Activated CD4-positive, alpha-beta T cell treated with anti-CD3 and anti-CD28 coated beads for 1 hour (primary cell): ENCODE measurements around the gene PLBD2.

Experiments
- DNase-seq: peaks from one replicate; pipeline ENCODE4 v3.0.0-alpha.2; 2020

The PLBD2 gene

GRCh38 chr12:113422030-113422885 is 63.9 kb downstream of the PLBD2 start, which contains the start of gene SDSL:
Gene SDSL, plus strand, starts transcription at chr12:113422380. Its CDS starts 5,603 bp downstream, at chr12:113427983.
- DNase-seq = no peak

GRCh38 chr12:113422886-113423669 is 64.7 kb downstream of the PLBD2 start:
- DNase-seq = no peak

- DNase-seq = no peak
Measured at GRCh38 chr12:113424456-113424855, 66.1 kb downstream of the PLBD2 start.

DNA sequence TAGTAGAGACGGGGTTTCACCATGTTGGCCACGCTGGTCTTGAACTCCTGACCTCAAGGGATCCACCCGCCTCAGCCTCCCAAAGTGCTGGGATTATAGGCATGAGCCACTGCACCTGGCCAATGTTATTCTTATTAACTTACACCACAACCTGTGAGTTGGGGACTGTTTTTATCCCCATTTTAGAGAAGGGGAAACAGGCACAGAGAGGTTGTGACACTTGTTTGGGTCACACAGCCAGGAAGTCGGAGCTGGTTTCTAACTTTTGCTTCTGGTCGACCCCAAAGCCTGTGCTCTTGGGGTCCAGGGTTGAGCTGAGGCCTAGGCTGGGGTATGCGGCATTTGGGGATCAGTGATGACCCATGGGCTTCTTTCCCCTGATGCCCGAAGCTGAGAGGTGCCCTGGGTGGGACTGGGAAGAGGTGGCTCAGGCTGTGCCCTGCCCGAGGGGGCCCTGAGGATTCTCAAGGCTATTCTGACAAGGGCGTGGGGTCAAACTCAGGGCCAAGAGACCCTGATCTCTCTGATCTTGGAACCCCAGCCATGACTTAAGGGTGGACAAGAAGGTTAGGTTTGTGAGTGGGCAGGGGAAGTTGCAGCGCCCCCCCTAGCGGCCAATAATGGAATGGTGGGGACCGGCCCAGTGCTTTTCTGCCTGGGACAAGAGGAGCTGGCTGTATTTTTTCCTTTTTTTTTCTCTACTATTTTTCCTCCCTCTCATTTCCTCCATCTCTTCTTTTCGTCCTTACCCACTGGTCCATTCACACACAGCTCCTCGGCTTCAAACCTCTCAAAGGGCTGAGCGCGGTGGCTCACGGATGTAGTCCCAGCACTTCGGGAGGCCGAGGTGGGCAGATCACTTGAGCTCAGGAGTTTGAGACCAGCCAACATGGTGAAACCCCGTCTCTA is 66.8 kb downstream of the PLBD2 start:
- DNase-seq = peak; percentile 30

DNA sequence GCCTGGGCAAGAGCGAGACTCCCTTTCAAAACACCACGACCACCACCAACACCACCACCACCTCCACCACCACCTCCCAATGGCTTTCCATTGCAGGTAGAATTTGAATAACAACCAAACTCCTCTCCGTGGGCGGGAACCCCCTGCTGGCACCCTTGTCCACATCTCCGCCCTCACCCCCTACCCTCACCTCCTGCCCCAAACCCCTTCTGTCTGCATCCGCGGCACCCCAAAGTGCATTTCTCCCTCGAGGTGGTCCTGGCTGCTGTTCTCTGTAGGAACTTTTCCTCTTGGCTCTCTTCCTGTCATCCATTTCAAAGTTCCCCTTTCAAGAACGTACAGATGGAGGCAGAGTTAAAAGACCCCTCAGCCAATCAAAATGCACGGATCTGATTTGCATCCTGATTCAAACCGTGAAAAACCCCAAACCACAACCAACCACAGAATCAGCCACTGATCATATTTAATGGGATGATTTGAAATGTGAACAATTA is 67.6 kb downstream of the PLBD2 start:
- no peak for DNase-seq

DNA sequence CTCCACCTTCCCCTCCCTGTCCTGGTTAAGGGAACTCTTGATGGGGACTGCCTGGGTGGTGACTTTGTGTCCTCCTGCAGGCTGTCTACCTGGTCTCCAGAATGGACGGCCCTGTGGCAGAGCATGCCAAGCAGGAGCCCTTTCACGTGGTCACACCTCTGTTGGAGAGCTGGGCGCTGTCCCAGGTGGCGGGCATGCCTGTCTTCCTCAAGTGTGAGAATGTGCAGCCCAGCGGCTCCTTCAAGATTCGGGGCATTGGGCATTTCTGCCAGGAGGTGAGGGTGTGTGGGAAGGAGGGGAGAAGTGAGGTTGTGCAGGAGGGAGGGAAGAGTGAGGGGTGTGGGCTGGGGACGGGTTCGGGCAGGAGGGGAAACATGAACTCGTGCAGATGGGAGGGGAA is 69.5 kb downstream of the PLBD2 start:
- DNase-seq = no peak

- DNase-seq = no peak
Measured at GRCh38 chr12:113428482-113428881, 70.1 kb downstream of the PLBD2 start.

DNA sequence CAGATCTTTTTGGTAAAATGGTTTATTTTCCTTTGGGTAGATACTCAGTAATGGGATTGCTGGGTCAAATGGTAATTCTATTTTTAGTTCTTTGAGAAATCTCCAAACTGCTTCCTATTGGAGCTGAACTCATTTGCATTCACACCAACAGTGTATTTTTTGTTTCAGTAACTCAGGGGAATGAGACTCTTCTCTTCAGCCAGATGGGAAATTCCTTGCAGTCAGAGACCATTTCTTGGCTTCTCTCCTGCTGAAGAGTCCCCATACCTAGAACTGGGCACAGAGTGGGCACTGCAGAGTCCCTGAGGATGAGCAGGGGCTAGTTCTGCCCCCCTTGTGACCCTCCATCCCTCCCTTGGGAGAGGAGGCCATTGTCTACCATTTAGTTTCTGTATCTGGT is 74.6 kb downstream of the PLBD2 start:
- DNase-seq = no peak

- DNase-seq = no peak
Measured at GRCh38 chr12:113435367-113435766, 77.0 kb downstream of the PLBD2 start.

- no peak for DNase-seq
Measured at GRCh38 chr12:113436586-113436985, 78.2 kb downstream of the PLBD2 start.

GRCh38 chr12:113436993-113437728 is 78.8 kb downstream of the PLBD2 start:
- no peak for DNase-seq

GRCh38 chr12:113437729-113438100 is 79.3 kb downstream of the PLBD2 start:
- no peak for DNase-seq

GRCh38 chr12:113438523-113439300 is 80.3 kb downstream of the PLBD2 start:
- no peak for DNase-seq

DNA sequence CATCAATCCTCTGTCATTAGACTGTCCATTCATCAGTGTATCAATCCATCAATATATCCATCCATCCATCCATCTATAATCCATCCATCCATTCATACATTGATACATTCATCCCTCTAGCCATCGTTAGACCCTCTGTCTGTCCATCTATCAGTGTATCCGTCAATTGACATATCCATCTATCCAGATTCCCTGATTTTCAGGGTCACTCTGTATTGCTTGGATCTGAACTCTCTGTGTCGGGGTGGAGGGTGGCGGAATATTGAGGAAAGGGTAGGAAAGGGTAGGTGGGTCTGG is 80.9 kb downstream of the PLBD2 start:
- DNase-seq = no peak

DNA sequence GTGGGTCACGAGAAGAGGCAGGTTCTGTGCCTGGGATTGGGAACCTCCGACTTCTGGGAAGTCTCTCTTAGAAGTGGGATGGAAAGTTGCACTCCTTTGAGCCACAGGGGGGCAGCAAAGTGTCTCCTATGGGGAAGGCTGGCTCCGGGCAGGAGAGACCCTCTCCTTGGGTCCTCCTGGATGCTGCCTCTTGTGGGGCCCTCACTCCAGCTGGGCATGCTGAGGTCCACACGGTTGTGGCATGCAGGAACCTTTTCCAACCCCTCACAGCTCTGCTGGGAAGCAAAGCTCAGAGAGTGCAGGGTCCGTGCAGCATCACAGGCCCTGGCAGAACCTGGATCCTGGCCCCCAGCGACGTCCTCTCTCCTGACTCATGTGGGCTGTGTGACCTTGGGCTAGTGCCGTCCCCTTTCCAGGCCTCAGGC is 81.2 kb downstream of the PLBD2 start:
- DNase-seq = no peak

GRCh38 chr12:113440336-113440735 is 81.9 kb downstream of the PLBD2 start:
- no peak for DNase-seq
